Keratinocyte (primary cell): ENCODE results near the gene FUT8.
"Not testable (repeated sequence)": the region's sequence is repeated elsewhere in the genome, so short reads cannot be mapped to it uniquely, and the experiment has no call there.

ENCODE experiments used
- EZH2 ChIP-seq: IDR thresholded peaks from one replicate; pipeline ENCODE4 v1.6.1; 2012; ENCODE audit warnings: inconsistent platforms, mild to moderate bottlenecking, low read length, moderate library complexity
- TF ChIP-seq, protein P1 (sequence below), 3 experiments: IDR thresholded peaks in 1 of 3; conservative IDR thresholded peaks in 1 of 3; optimal IDR thresholded peaks in 1 of 3; 2 replicates in 2 of 3; 3 replicates in 1 of 3; pipeline versions ENCODE3 to v1.5.1; 2011; ENCODE audit warnings: low read length in 3 of 3, mild to moderate bottlenecking in 3 of 3, moderate library complexity in 2 of 3, control low read depth in 1 of 3, inconsistent platforms in 1 of 3; ENCODE audit not compliant: insufficient read depth in 2 of 3; ENCODE audit errors: extremely low read depth in 1 of 3

- TF ChIP-seq, protein P1, sequence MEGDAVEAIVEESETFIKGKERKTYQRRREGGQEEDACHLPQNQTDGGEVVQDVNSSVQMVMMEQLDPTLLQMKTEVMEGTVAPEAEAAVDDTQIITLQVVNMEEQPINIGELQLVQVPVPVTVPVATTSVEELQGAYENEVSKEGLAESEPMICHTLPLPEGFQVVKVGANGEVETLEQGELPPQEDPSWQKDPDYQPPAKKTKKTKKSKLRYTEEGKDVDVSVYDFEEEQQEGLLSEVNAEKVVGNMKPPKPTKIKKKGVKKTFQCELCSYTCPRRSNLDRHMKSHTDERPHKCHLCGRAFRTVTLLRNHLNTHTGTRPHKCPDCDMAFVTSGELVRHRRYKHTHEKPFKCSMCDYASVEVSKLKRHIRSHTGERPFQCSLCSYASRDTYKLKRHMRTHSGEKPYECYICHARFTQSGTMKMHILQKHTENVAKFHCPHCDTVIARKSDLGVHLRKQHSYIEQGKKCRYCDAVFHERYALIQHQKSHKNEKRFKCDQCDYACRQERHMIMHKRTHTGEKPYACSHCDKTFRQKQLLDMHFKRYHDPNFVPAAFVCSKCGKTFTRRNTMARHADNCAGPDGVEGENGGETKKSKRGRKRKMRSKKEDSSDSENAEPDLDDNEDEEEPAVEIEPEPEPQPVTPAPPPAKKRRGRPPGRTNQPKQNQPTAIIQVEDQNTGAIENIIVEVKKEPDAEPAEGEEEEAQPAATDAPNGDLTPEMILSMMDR (optimal IDR thresholded peaks at IDR 0.05 in 1 of 3, IDR thresholded peaks at IDR 0.05 in 1 of 3, conservative IDR thresholded peaks at IDR 0.05 in 1 of 3; ENCODE audit: extremely low read depth in 1 of 3, insufficient read depth in 2 of 3, low read length in 3 of 3): not testable (repeated sequence)
- not testable (repeated sequence) for TF ChIP-seq EZH2
These were observed 14.4 kb downstream of the FUT8 start for GRCh38 chr14:65426902-65427301.
